Renal cortex interstitium (tissue), 11 donors: ENCODE measurements around the gene MUC5B. TPM values are rescaled to one million over a fixed set of nuclear protein-coding genes. Genes with fewer than 3 reads are reported as not detected.
"Not testable (repeated sequence)": the region's sequence is repeated elsewhere in the genome, so short reads cannot be mapped to it uniquely, and the experiment has no call there.

Experiments used
- DNase-seq, 11 donors: peaks; one replicate each; pipeline ENCODE4 v3.0.0-alpha.2; 2013; ENCODE audit warnings: low read depth in 9 of 11, low spot score in 4 of 11; ENCODE audit errors: extremely low read depth in 1 of 11
- polyA plus RNA-seq, 3 donors: library from polyadenylated mRNA; unstranded; fragments of 120-200 nt; gene quantifications; one replicate each; pipeline ENCODE4 v1.2.1, GENCODE V29; 2013; ENCODE audit not compliant: insufficient read length in 3 of 3

The MUC5B gene
- polyA plus RNA-seq, 3 donors: 0.01 to 0.09 (median 0.05) TPM

GRCh38 chr11:1211838-1212237 lies 11.0 kb upstream of the MUC5B start:
- DNase-seq: no peak

GRCh38 chr11:1215826-1216225 lies 7.0 kb upstream of the MUC5B start:
- DNase-seq: not testable (repeated sequence)

DNA sequence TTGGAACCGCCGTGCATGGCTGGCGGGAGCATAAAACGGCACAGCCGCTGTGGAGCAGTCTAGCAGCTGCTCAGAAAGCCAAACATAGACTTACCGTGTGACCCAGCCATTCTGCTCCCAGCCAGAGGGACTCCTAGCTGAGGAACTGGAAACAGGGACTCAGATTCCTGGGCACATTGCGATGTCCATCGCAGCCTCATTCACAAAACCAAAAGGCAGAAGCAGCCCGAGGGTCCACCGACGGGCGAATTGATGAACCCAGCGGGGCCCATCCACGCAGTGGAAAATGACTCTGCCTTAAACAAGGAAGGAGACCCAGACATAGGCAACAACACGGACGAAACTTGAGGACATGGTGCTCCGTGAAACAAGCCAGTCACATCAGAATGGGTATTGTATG lies 5.7 kb upstream of the MUC5B start:
- no peak for DNase-seq

DNA sequence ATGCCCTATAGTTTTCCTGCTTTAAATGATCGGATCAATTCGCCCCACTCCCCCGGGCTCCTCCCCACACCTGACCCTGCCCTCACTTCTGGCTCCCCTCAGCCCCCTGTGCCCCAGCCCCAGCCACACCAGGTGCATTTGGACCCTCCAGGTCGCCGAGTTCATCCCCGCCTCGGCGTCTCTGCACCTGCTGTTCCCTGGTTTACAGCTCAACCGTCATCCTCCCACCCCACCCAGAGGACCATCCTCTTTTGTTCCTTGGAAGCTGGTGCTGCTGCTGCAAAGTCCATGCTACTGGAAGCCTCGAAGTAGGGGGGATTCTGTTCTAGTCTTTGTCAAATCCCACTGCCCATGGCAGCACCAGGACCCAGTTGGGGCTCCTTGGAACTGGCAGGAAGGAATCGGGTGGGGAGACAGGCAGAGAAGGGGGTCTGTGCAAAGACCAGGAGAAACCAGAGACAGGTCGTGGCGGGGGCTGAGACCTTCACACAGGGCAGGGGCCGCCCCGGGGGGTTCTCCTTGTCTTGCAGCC lies 4.5 kb upstream of the MUC5B start:
- no peak for DNase-seq

DNA sequence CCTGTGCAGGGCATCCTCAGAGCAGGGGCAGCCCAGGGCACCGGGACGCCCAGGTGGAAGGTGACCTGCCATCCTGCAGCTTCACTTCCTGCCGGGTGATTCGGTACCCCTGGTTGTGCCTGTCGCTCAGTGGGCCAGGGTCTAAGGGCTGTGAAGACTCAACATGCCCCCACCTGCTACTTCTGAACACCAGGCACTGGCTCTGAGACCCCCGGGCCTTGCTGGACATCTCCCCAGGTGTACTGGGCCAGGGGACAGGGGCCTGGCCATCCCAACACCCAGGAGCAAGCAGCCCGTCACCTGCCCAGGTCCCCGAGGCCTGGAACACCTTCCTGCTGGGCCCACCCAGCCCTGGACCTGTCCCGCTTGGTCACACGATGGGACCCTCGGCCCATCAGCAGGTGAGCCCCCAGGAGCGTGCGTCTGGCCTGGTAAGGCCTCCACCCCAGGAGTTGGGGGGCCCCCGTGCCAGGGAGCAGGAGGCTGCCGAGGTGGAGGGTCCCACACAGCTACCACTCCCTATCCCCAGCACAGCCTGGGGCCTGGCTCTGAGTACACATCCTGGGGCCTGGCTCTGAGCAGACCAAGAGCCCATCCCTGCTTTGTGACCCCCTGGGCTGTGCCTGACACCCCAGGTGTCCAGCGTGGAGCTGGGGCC lies 3.9 kb upstream of the MUC5B start:
- no peak for DNase-seq

DNA sequence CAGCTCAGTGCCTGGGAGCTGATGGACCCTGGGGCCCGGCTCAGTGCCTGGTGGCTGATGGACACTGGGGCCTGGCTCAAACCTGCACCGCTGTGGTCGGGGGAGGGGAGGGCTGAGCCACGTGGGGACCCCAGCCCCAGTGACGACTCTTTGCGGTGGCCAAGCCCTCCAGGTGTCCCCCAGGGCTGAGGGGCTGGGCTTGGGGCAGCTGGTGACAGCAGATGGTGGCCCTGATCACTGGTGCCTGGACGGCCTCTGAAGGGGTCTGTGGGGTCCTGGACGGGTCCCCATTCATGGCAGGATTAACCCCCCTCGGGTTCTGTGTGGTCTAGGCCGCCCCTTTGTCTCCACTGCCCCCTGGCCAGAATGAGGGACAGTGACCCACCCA lies 3.4 kb upstream of the MUC5B start:
- DNase-seq: no peak

GRCh38 chr11:1219834-1220815 lies 2.7 kb upstream of the MUC5B start:
- no peak for DNase-seq

DNA sequence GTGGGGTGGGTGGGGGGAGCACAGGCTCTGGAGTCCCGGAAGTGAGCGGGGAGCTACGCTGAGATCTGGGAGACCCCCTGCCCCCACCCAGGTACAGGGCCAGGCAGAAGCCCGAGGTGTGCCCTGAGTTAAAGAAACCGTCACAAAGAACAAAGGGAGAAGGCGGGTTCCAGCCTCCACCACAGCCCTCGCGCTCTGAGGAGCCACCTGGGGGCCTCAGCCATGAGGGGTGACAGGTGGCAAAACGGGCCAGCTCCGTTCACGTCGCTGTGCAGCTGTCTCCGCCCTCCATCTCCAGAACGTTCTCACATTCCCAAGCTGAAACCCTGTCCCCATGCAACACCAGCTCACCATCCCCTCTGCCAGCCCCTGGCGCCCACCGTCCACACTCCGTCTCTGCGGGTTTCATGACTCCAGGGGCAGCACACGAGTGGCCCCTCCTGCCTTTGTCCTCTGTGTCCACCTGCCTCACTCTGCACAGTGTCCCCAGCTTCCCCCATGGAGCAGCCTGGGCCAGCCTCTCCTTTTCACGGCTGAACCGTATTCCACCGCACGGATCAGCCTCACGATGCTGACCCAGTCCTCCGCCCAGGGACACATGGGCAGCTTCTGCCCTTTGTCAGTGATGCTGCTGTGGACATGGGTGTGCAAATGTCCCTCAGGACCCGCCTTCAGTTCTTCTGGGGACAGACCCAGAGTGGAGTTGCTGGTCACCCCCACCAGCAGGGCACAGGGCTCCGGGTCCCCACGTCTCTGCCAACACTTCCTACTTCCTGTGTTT lies 1.7 kb upstream of the MUC5B start:
- no peak for DNase-seq

DNA sequence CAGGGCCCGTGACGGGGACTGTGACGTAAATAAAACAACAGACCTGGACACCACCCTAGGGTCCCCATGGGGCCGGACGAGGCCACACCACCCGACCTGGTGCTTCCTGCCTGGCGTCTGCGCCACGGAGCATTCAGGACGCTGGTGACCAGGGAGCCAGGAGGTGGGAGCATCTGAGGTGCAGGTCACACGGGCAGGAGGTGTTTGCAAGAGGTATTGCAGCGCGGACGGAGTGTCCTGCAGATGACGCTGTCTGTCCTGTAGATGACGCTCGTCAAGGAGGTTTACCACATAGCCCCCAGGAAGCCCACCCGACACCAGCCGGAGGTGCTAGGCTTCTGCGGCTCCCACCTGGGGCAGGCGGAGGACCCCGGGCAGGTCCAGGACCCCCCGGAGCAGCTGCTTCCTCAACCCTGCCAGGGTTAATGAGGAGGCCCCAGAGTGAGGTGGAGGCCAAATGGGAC lies 986 bp upstream of the MUC5B start:
- no peak for DNase-seq

DNA sequence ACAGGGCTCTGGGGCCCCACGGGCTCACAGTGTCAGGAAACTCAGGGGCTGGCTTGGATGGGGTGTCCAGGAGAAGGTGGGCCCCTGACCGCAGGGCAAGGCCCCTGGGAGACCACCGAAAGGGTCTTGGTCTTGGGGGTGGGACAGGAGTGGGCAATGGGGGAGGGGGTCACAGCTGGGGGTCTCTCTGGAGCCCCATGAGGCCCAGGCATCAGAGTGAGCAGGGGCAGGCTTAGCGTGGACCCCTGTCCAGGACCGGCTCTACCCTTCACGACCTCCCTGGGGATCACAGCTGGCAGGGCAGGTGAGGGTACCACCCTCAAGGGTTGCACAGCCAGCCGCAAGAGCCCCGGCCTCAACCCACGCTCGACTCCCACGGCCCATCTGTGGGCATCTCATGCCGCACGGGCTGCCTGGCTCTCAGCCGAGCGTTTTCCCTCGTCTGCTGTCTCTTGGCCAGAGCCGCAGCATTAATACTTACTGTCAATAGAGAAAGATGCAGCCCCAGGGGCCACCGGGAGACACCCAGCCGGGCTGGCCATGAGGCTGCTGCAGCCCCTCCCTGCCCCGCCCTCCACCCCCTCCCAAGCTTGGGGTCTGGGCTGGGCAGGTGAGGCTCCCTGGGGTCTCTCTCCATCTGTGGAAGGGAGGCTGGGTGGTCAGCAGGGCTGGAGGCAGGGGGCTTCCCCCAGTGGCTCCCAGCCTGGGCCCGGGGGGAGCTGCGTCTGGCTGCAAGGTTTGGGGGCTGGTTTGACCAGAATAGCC lies 662 bp downstream of the MUC5B start:
- no peak for DNase-seq

GRCh38 chr11:1224111-1224490 lies 1.2 kb downstream of the MUC5B start:
- no peak for DNase-seq

- DNase-seq: peak in 1 of 11 donors; percentile 17
These were observed 1.9 kb downstream of the MUC5B start for GRCh38 chr11:1224491-1225385.

- no peak for DNase-seq
These were observed 2.7 kb downstream of the MUC5B start for GRCh38 chr11:1225386-1226225.

- no peak for DNase-seq
These were observed 3.5 kb downstream of the MUC5B start for GRCh38 chr11:1226226-1226985.

- DNase-seq: no peak
These were observed 4.2 kb downstream of the MUC5B start for GRCh38 chr11:1226986-1227550.
